GM12878 (cell line): ENCODE results near the gene PHACTR3. TPM values are rescaled to one million over a fixed set of nuclear protein-coding genes. Genes with fewer than 3 reads are reported as not detected.

Experiments used
- ATAC-seq: fragments of 200-7000 bp; cut with Tn5 transposase; 3 replicates; pipeline ENCODE4 v1.9.1; 2020; ENCODE audit warnings: mild to moderate bottlenecking, moderate library complexity
- BruUV-seq: library from RNA; stranded (reverse); fragments of 400-500 nt; replicated peaks from 2 replicates; lab custom pipeline; 2021; lab: Mats Ljungman, UMichigan
- CTCF ChIA-PET: fragments of 300-600 bp; sonication (Branson Sonifier 250); formaldehyde crosslinking; extraction: SDS; loops from one replicate; lab custom pipeline; 2021; ENCODE audit warnings: inconsistent platforms; lab: Yijun Ruan, JAX
- POLR2A ChIA-PET: fragments of 350-600 bp; formaldehyde crosslinking; extraction: SDS; loops from one replicate; lab custom pipeline; 2021; ENCODE audit warnings: inconsistent platforms; lab: Charles Lee
- RAD21 ChIA-PET: fragments of 300-600 bp; sonication (Branson Sonifier 250); formaldehyde crosslinking; loops from one replicate; lab custom pipeline; 2023; ENCODE audit warnings: antibody characterized with exemption; ENCODE audit not compliant: unreplicated experiment; lab: Charles Lee
- SMC1A ChIA-PET: fragments of 300-600 bp; sonication (Branson Sonifier 250); formaldehyde crosslinking; loops from one replicate; lab custom pipeline; 2023; ENCODE audit not compliant: unreplicated experiment, uncharacterized antibody; lab: Charles Lee
- DNase-seq: peaks from one replicate; pipeline ENCODE4 v3.0.0-alpha.2; 2011; ENCODE audit warnings: low read depth, low spot score
- FAIRE-seq: peaks from 3 replicates; lab custom pipeline; 2011; peaks lifted over from hg19 to GRCh38; lab: Jason Lieb, UNC
- H2AFZ ChIP-seq: 2 replicates; pipeline ENCODE4 v1.6.0; 2011; ENCODE audit warnings: low read depth, low read length, control low read depth; ENCODE audit not compliant: control insufficient read depth
- H3K27ac ChIP-seq: 2 replicates; pipeline ENCODE4 v1.5.1; 2011; ENCODE audit warnings: control low read depth; ENCODE audit not compliant: control insufficient read depth, insufficient read depth
- H3K27me3 ChIP-seq, 2 experiments: replicated peaks in 1 of 2; 2 replicates each; pipeline versions ENCODE4 v1.6.0 to v1.6.1; 2011; ENCODE audit warnings: low read length in 1 of 2; ENCODE audit not compliant: control insufficient read depth in 2 of 2, insufficient read depth in 2 of 2
- H3K36me3 ChIP-seq, 2 experiments: 2 replicates each; pipeline ENCODE4 v1.5.1; 2011; ENCODE audit warnings: low read length in 1 of 2; ENCODE audit not compliant: control insufficient read depth in 2 of 2, insufficient read depth in 2 of 2
- H3K4me1 ChIP-seq: 2 replicates; pipeline ENCODE4 v1.6.1; 2011; ENCODE audit warnings: mild to moderate bottlenecking, low read length, moderate library complexity, mixed read lengths; ENCODE audit not compliant: control insufficient read depth, insufficient read depth
- H3K4me2 ChIP-seq: 2 replicates; pipeline ENCODE4 v1.6.0; 2011; ENCODE audit warnings: control low read depth; ENCODE audit not compliant: control insufficient read depth, insufficient read depth
- H3K4me3 ChIP-seq: fragments of 200-600 bp; sonication (generic); 2 replicates; pipeline ENCODE4 v1.5.1; 2016
- H3K79me2 ChIP-seq: 2 replicates; pipeline ENCODE4 v1.6.0; 2011; ENCODE audit warnings: low read length; ENCODE audit not compliant: control insufficient read depth, insufficient read depth
- H3K9ac ChIP-seq: 2 replicates; pipeline ENCODE4 v1.8.0; 2011; ENCODE audit warnings: low read length, control low read depth, mixed read lengths; ENCODE audit not compliant: control insufficient read depth, insufficient read depth
- H3K9me3 ChIP-seq: replicated peaks from 3 replicates; pipeline ENCODE4 v1.5.1; 2011; ENCODE audit warnings: mild to moderate bottlenecking, low read length; ENCODE audit not compliant: control insufficient read depth, insufficient read depth
- H4K20me1 ChIP-seq: 2 replicates; pipeline ENCODE4 v1.6.0; 2011; ENCODE audit not compliant: control insufficient read depth, insufficient read depth
- BHLHE40 ChIP-seq, 2 experiments: fragments of 450-650 bp in 1 of 2; IDR thresholded peaks; 2 replicates each; pipeline ENCODE4 v1.6.1; 2011 to 2017; ENCODE audit warnings: low read depth in 2 of 2, borderline replicate concordance in 1 of 2, improper control_type of control experiment in 1 of 2, low read length in 1 of 2, mild to moderate bottlenecking in 1 of 2
- CHD4 ChIP-seq: fragments of 200-600 bp; sonication (generic); IDR thresholded peaks from 2 replicates; pipeline ENCODE4 v1.6.1; 2016; ENCODE audit warnings: mild to moderate bottlenecking
- MTA3 ChIP-seq: IDR thresholded peaks from 2 replicates; pipeline ENCODE4 v1.6.1; 2012; ENCODE audit warnings: low read length, inconsistent platforms, borderline replicate concordance
- MYB ChIP-seq: fragments of 150-350 bp; IDR thresholded peaks from 2 replicates; pipeline ENCODE4 v1.6.1; 2014; ENCODE audit warnings: mild to moderate bottlenecking, low read depth, low read length, borderline replicate concordance
- NRF1 ChIP-seq: conservative IDR thresholded peaks from 2 replicates; pipeline ENCODE4 v1.6.1; 2011; ENCODE audit warnings: mild to moderate bottlenecking, low read depth, low read length, improper control_type of control experiment
- PRDM15 ChIP-seq: fragments of 450-650 bp; formaldehyde crosslinking; IDR thresholded peaks from 2 replicates; pipeline ENCODE4 v1.4.0; 2020; ENCODE audit warnings: mild to moderate bottlenecking, moderate library complexity
- TCF12 ChIP-seq: IDR thresholded peaks from 2 replicates; pipeline ENCODE4 v1.6.1; 2011; ENCODE audit warnings: low read depth, mild to moderate bottlenecking, low read length
- WGBS: methylation state at CpG from one replicate; pipeline ENCODE4 v1.1.6; 2016; ENCODE audit warnings: low lambda C conversion rate; ENCODE audit not compliant: insufficient replicate concordance, insufficient coverage; ENCODE audit errors: missing lambda C conversion rate; 5-methylcytosine and 5-hydroxymethylcytosine counted together
- in situ Hi-C: fragments of 300-500 bp; cut with MboI; formaldehyde crosslinking; loops from 9 replicates; pipeline ENCODE4 v1.14.3; 2018; ENCODE audit warnings: mixed read lengths
- intact Hi-C: fragments of 100-400 bp; cut with micrococcal nuclease; formaldehyde crosslinking; loops from one replicate; pipeline ENCODE4 v1.14.2; 2022; ENCODE audit not compliant: unreplicated experiment
- polyA plus RNA-seq, 11 experiments: library from polyadenylated mRNA; depleted of rRNA in 4 of 11; unstranded in 6 of 11; stranded (reverse) in 5 of 11; fragments of >200 nt; fragmentation: Nextera tagmentation in 4 of 11; fragmentation: Illumina TruSeq in 1 of 11; extraction: Ambion mirVana in 4 of 11; extraction: Trizol in 1 of 11; gene quantifications; 1 replicate in 1 of 11; 2 replicates in 10 of 11; pipeline versions ENCODE4 v1.2.1 to v1.2.3, GENCODE V29; 2011 to 2016; ENCODE audit warnings: inconsistent platforms in 2 of 11, missing spikeins in 2 of 11, low read depth in 1 of 11
- total RNA-seq, 4 experiments: library from RNA; depleted of rRNA in 3 of 4; stranded (reverse); fragments of >200 nt in 3 of 4; fragmentation: Illumina TruSeq in 1 of 4; extraction: Trizol in 1 of 4; gene quantifications; 2 replicates each; pipeline versions ENCODE4 v1.2.1 to v1.2.3, GENCODE V29; 2013 to 2021

Gene PHACTR3
- total and polyA plus RNA-seq, 10 of the 15 experiments (the other 5 are each of a cell fraction or from before 2014, with no cell fraction given): 0.17 to 2.7 (median 0.27) TPM; not detected in 1

GRCh38 chr20:59678951-59679350 lies 74.6 kb downstream of the PHACTR3 start:
- Histone ChIP-seq H2AFZ (no peak overlapping the region), H3K27ac (no peak overlapping the region), H4K20me1 (no peaks in the 10 kb centered on the region), H3K9me3 (no peaks in the 10 kb centered on the region), H3K79me2 (no peaks in the 10 kb centered on the region), H3K4me3 (no peak overlapping the region), H3K4me1 (no peaks in the 10 kb centered on the region)
- ChIA-PET SMC1A (no interaction called here), RAD21 (no interaction called here)
- in situ Hi-C loops: no loop called here
- DNase-seq: no peak
- 47% methylated on average over 8 of the region's 8 CpGs for WGBS
- no TSS peak for BruUV-seq
- no peak for FAIRE-seq
- TF ChIP-seq BHLHE40 (IDR thresholded peaks at IDR 0.05; ENCODE audit: borderline replicate concordance in 1 of 2, low read depth in 2 of 2, low read length in 1 of 2) (no peak), CHD4 (no peak)
- TF ChIP-seq, all 136 proteins: peak for 0
- no peaks in the 10 kb centered on the region for H3K36me3 ChIP-seq
- ChIA-PET CTCF (no interaction called here), POLR2A (no interaction called here)
- ATAC-seq: no peak
- no peak overlapping the region for H3K9ac ChIP-seq
- H3K27me3 ChIP-seq: no peaks in the 10 kb centered on the region; a peak in 1 of 4 replicates
- intact Hi-C loops: no loop called here
- no peak overlapping the region for H3K4me2 ChIP-seq

- SMC1A ChIA-PET: no interaction called here
- in situ Hi-C loops: no loop called here
Observed at GRCh38 chr20:59680148-59680650, 75.9 kb downstream of the PHACTR3 start.

More at GRCh38 chr20:59680148-59680650, 75.9 kb downstream of the PHACTR3 start:
- no peaks in the 10 kb centered on the region for H4K20me1 ChIP-seq
- no peaks in the 10 kb centered on the region for H3K36me3 ChIP-seq
- ChIA-PET RAD21 (no interaction called here), POLR2A (no interaction called here), CTCF (no interaction called here)
- H3K27ac ChIP-seq: no peak overlapping the region
- intact Hi-C loops: no loop called here
- TF ChIP-seq TCF12 (no peak), NRF1 (no peak), PRDM15 (CRISPR knock-in tag) (no peak), MYB (no peak), MTA3 (no peak)
- no peaks in the 10 kb centered on the region; a peak in 1 of 4 replicates for H3K27me3 ChIP-seq
- DNase-seq (no peak), FAIRE-seq (no peak), ATAC-seq (no peak)
- no peak overlapping the region for H3K4me2 ChIP-seq
- no peaks in the 10 kb centered on the region for H3K9me3 ChIP-seq
- H3K4me1 ChIP-seq: no peaks in the 10 kb centered on the region
- no peak overlapping the region for H3K9ac ChIP-seq
- H2AFZ ChIP-seq: no peak overlapping the region
- no TSS peak for BruUV-seq
- H3K4me3 ChIP-seq: no peak overlapping the region
- H3K79me2 ChIP-seq: no peaks in the 10 kb centered on the region
- 49% methylated on average over 9 of the region's 9 CpGs for WGBS
